GM12801 (cell line): Measurements from ENCODE around the gene SPTLC3.

Experiments used
- TF ChIP-seq, protein P1 (sequence below): IDR thresholded peaks from one replicate; pipeline ENCODE4 v1.5.1; 2011; ENCODE audit warnings: control low read depth; ENCODE audit not compliant: insufficient read length; ENCODE audit errors: extremely low read depth

SPTLC3 gene

DNA sequence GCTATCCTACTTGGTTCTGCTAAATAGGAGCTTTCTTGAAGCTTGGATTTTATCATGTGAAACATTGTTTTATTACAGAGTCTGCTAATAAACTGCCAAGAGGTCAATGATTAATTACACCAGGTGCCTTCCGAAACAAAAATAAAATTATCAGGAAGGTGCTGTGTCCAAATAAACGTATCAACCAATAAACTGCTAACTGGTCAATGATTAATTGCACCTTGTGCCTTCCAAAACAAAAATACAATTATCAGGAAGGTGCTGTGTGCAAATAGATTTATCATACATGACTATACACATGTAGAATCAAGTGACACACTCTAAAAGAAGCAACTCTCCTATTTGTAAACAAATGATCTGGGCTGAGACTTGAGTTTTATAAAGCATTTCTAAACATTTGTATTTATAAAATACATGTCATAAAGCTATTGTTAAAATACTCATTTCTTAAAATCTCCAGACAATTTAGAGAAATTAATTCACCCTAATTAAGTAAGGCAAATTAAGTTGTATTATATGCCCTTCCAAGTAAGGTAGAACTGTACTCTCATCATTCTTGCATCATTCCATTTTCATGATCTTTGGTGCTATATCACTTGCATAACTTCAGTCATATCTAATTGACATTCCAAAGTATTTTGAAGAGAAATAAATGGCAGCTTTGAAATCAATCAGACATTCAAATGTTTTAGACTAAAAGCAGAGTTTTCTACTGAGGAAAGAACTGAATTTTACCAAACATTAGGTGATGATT is 26.8 kb downstream of the SPTLC3 start:
- TF ChIP-seq, protein P1, sequence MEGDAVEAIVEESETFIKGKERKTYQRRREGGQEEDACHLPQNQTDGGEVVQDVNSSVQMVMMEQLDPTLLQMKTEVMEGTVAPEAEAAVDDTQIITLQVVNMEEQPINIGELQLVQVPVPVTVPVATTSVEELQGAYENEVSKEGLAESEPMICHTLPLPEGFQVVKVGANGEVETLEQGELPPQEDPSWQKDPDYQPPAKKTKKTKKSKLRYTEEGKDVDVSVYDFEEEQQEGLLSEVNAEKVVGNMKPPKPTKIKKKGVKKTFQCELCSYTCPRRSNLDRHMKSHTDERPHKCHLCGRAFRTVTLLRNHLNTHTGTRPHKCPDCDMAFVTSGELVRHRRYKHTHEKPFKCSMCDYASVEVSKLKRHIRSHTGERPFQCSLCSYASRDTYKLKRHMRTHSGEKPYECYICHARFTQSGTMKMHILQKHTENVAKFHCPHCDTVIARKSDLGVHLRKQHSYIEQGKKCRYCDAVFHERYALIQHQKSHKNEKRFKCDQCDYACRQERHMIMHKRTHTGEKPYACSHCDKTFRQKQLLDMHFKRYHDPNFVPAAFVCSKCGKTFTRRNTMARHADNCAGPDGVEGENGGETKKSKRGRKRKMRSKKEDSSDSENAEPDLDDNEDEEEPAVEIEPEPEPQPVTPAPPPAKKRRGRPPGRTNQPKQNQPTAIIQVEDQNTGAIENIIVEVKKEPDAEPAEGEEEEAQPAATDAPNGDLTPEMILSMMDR: no peak

DNA sequence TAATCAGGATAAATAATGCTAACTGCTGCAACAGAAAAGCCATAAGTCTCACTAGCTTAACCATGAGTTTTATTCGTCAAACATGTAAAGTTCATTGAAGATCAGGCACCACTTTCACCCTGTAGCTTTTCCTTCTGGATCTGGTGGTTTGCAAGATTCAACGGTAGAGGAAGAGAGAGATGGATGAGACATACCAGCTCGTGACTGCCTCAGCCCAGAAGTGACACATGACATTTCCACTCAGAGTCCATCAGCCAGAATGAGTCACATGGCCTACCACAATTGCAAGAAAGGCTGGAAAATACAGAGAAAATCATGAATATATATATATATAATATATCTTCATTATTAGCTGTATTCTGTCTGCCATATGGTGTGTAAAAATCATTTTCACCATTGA is 29.0 kb downstream of the SPTLC3 start:
- TF ChIP-seq, protein P1: no peak

DNA sequence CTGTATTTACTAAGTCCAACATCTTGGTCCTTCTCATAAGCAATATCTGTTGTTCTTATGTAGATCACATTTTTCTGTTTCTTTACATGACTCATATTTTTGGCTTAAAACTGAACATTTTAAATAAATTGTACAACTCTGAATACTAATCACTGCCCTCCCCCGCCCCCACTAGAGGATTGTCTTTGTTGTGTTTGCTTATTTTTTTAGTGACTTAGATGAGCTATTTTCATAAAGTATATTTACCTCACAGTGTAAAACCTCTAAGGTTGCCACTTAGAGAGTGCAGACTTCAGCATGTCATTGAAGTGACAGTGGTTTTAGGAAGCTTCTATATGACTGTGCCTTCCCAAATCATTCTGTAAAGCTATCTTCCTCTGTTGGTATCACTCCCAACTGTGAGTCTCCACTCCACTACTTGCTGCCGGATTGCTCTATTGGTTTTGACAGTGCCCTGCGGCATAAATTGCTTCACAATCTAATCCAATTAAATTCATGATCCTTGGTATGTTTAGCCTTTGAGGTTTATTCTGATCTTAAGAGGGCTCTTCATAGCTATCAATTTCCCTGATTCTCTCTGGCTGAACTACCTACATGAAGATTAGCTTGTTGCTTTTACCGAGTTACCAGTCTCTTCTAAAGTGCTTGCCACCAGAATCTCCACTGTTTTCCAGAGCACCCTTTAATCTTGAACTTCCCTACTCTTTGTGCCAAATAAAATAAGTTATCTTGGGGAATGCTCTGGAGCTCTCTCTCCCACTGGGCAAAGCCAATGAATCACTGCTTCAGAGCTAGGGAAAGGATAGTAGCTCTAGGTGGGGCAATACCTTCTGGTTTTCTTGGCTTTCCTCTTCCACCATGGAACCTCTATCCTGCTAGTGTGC is 33.0 kb downstream of the SPTLC3 start:
- TF ChIP-seq, protein P1: no peak

GRCh38 chr20:13042458-13042794 is 33.7 kb downstream of the SPTLC3 start:
- TF ChIP-seq, protein P1: no peak

DNA sequence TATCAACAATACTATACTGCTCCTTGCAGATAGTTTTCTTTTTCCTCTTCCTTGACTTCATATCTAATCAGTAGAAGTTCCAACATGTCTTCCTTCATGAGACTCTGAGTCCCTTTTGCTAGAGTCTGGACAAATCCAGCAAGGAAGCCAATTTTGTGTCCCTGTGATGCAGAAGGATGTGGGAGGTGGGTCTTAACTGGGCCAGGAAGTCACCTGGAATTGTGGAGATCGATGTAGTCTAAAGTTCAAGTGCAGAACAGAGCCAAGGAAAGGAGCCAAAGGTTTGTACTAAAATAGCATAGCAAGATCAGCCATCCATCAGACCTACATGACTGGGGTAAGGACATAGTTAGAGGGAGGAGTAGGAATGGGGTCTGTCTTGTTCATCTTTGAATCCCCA is 37.6 kb downstream of the SPTLC3 start:
- TF ChIP-seq, protein P1: no peak

GRCh38 chr20:13054011-13054410 is 45.2 kb downstream of the SPTLC3 start:
- TF ChIP-seq, protein P1: no peak

GRCh38 chr20:13058666-13059389 is 50.1 kb downstream of the SPTLC3 start:
- TF ChIP-seq, protein P1: no peak
